Left kidney (tissue), 1 donor: ENCODE data around the gene TMEM9B. TPM values are rescaled to one million over a fixed set of nuclear protein-coding genes. Genes with fewer than 3 reads are reported as not detected.

Source experiments
- polyA plus RNA-seq: library from polyadenylated mRNA; unstranded; fragments of 120-200 nt; gene quantifications from one replicate; pipeline ENCODE4 v1.2.1, GENCODE V29; 2013; ENCODE audit not compliant: insufficient read length

Gene TMEM9B
- polyA plus RNA-seq, 1 donor: 63.8 TPM

Other genes with a start within 250 kb of the TMEM9B start
- gene AKIP1, start 53.3 kb downstream of the TMEM9B start, polyA plus RNA-seq: 21.2 TPM
- gene C11orf16, start 31.5 kb downstream of the TMEM9B start, polyA plus RNA-seq: 0.96 TPM
- gene ASCL3, start 21.4 kb downstream of the TMEM9B start, polyA plus RNA-seq: 0.22 TPM
- gene NRIP3, start 39.6 kb upstream of the TMEM9B start, polyA plus RNA-seq: 1.0 TPM
- gene SCUBE2, start 127.2 kb upstream of the TMEM9B start, polyA plus RNA-seq: 6.8 TPM